T-helper 2 cell treated with Interferon-gamma antibody and Interleukin-4, amounts not matched to agents 5 μg/mL and 100 μg/mL, for 36 hours (primary cell): ENCODE data around the gene RPUSD3.
A peak's percentile ranks its signal among the peaks of the same experiment; 100 is the strongest.

Experiments used
- DNase-seq: peaks from one replicate; pipeline ENCODE4 v3.0.0; 2021; ENCODE audit warnings: low spot score
- H3K27ac Mint-ChIP-seq: one replicate; pipeline ENCODE4 v1.8.0; 2021; ENCODE audit warnings: mild to moderate bottlenecking, mixed read lengths
- H3K27me3 Mint-ChIP-seq: one replicate; pipeline ENCODE4 v1.8.0; 2021; ENCODE audit warnings: low read depth, mixed read lengths
- H3K36me3 Mint-ChIP-seq: one replicate; pipeline ENCODE4 v1.8.0; 2021; ENCODE audit warnings: low read depth, mixed read lengths
- H3K4me1 Mint-ChIP-seq: one replicate; pipeline ENCODE4 v1.8.0; 2021; ENCODE audit warnings: low read depth, mixed read lengths
- H3K4me3 Mint-ChIP-seq: one replicate; pipeline ENCODE4 v1.8.0; 2022; ENCODE audit warnings: mild to moderate bottlenecking, moderate library complexity, mixed read lengths
- H3K9me3 Mint-ChIP-seq: one replicate; pipeline ENCODE4 v1.8.0; 2021; ENCODE audit warnings: mixed read lengths

RPUSD3 gene

GRCh38 chr3:9794400-9794799 is 49.4 kb downstream of the RPUSD3 start:
- Mint-ChIP-seq H3K27me3 (no peaks in the 10 kb centered on the region), H3K9me3 (no peaks in the 10 kb centered on the region), H3K4me3 (peak overlapping the region; percentile 98), H3K4me1 (peaks cover 42% of the 10 kb centered on the region), H3K27ac (peak overlapping the region; percentile 74), H3K36me3 (peaks cover 56% of the 10 kb centered on the region)
- DNase-seq, result no peak

GRCh38 chr3:9793161-9793781 is 50.5 kb downstream of the RPUSD3 start:
- H3K9me3 Mint-ChIP-seq, result no peaks in the 10 kb centered on the region
- peak overlapping the region; percentile 98 for H3K4me3 Mint-ChIP-seq
- H3K27ac Mint-ChIP-seq, result peak overlapping the region; percentile 99
- H3K4me1 Mint-ChIP-seq, result peaks cover 44% of the 10 kb centered on the region
- H3K36me3 Mint-ChIP-seq, result peaks cover 57% of the 10 kb centered on the region
- DNase-seq, result no peak
- H3K27me3 Mint-ChIP-seq, result no peaks in the 10 kb centered on the region

- Mint-ChIP-seq H3K4me1 (peaks cover 48% of the 10 kb centered on the region), H3K27ac (peak within 1 kb of the TSS; percentile 99), H3K36me3 (peaks cover 53% of the 10 kb centered on the region), H3K27me3 (no peaks in the 10 kb centered on the region), H3K9me3 (no peaks in the 10 kb centered on the region), H3K4me3 (peak within 1 kb of the TSS; percentile 98)
- peak; percentile 91 for DNase-seq
These were observed 51.2 kb downstream of the RPUSD3 start, which contains the start of the genes ARPC4 and TADA3 for GRCh38 chr3:9792405-9793160. TSS of gene ARPC4 (plus strand) at chr3:9793082. CDS start at chr3:9793122, 40 bp downstream. TSS of gene TADA3 (minus strand) at chr3:9792473. CDS start at chr3:9791466, 1,007 bp downstream.

GRCh38 chr3:9791790-9792404 is 51.9 kb downstream of the RPUSD3 start:
- no peaks in the 10 kb centered on the region for H3K27me3 Mint-ChIP-seq
- DNase-seq, result no peak
- no peaks in the 10 kb centered on the region for H3K9me3 Mint-ChIP-seq
- H3K4me1 Mint-ChIP-seq, result peaks cover 49% of the 10 kb centered on the region
- peak overlapping the region; percentile 99 for H3K27ac Mint-ChIP-seq
- H3K36me3 Mint-ChIP-seq, result peaks cover 49% of the 10 kb centered on the region
- H3K4me3 Mint-ChIP-seq, result peak overlapping the region; percentile 98

GRCh38 chr3:9791127-9791526 is 52.7 kb downstream of the RPUSD3 start:
- no peak for DNase-seq
- H3K36me3 Mint-ChIP-seq, result peaks cover 54% of the 10 kb centered on the region
- H3K27ac Mint-ChIP-seq, result peak overlapping the region; percentile 99
- H3K4me1 Mint-ChIP-seq, result peaks cover 53% of the 10 kb centered on the region
- H3K9me3 Mint-ChIP-seq, result no peaks in the 10 kb centered on the region
- H3K27me3 Mint-ChIP-seq, result no peaks in the 10 kb centered on the region
- H3K4me3 Mint-ChIP-seq, result peak overlapping the region; percentile 98
